OCI-LY7 (cell line): ENCODE measurements around the gene ZNF844. TPM values are rescaled to one million over a fixed set of nuclear protein-coding genes. Genes with fewer than 3 reads are reported as not detected.

Experiments
- BruUV-seq: library from RNA; stranded (reverse); fragments of 400-500 nt; replicated peaks from 2 replicates; lab custom pipeline; 2021; lab: Mats Ljungman, UMichigan
- CTCF ChIA-PET: fragments of 300-600 bp; sonication (Branson Sonifier 250); formaldehyde crosslinking; loops from one replicate; lab custom pipeline; 2022; ENCODE audit warnings: antibody characterized with exemption; ENCODE audit not compliant: unreplicated experiment; lab: Charles Lee
- POLR2A ChIA-PET: fragments of 300-600 bp; sonication (Branson Sonifier 250); formaldehyde crosslinking; loops from one replicate; lab custom pipeline; 2022; ENCODE audit warnings: antibody characterized with exemption; lab: Charles Lee
- DNase-seq: peaks from one replicate; pipeline ENCODE4 v3.0.0-alpha.2; 2015; ENCODE audit warnings: low spot score
- H2AFZ ChIP-seq: fragments of 200-600 bp; sonication (generic), shearing (Covaris generic); 2 replicates; pipeline ENCODE4 v1.6.1; 2014; ENCODE audit warnings: mild to moderate bottlenecking, antibody characterized with exemption, low read length, moderate library complexity
- H3K27ac ChIP-seq: fragments of 200-600 bp; sonication (generic); 2 replicates; pipeline ENCODE4 v1.5.1; 2014; ENCODE audit warnings: mixed run types, low read depth, mild to moderate bottlenecking, moderate library complexity, low read length, inconsistent platforms; ENCODE audit not compliant: poor library complexity, severe bottlenecking
- H3K36me3 ChIP-seq: fragments of 200-600 bp; sonication (generic); 2 replicates; pipeline ENCODE4 v1.6.1; 2014; ENCODE audit warnings: mild to moderate bottlenecking, antibody characterized with exemption, low read length, moderate library complexity, mixed read lengths; ENCODE audit not compliant: insufficient read depth
- H3K4me1 ChIP-seq: fragments of 200-600 bp; sonication (generic); 2 replicates; pipeline ENCODE4 v1.5.1; 2014; ENCODE audit warnings: mild to moderate bottlenecking, low read length; ENCODE audit not compliant: insufficient read depth, poor library complexity, severe bottlenecking
- H3K4me2 ChIP-seq: fragments of 200-600 bp; sonication (generic); 2 replicates; pipeline ENCODE4 v1.6.1; 2014; ENCODE audit warnings: mild to moderate bottlenecking, low read length
- H3K4me3 ChIP-seq: fragments of 200-600 bp; sonication (generic); 2 replicates; pipeline ENCODE4 v1.5.1; 2014; ENCODE audit warnings: mild to moderate bottlenecking, low read depth, low read length; ENCODE audit not compliant: poor library complexity, severe bottlenecking
- H3K79me2 ChIP-seq: fragments of 200-600 bp; sonication (generic); 2 replicates; pipeline ENCODE4 v1.6.1; 2016; ENCODE audit warnings: low read depth, mild to moderate bottlenecking, low read length, moderate library complexity, mixed read lengths; ENCODE audit not compliant: insufficient read depth
- H3K9me2 ChIP-seq: fragments of 200-600 bp; sonication (generic); 2 replicates; pipeline ENCODE4 v1.6.1; 2016; ENCODE audit warnings: mild to moderate bottlenecking, low read length, mixed read lengths; ENCODE audit not compliant: insufficient read depth
- H3K9me3 ChIP-seq: fragments of 200-600 bp; sonication (generic); 2 replicates; pipeline ENCODE4 v1.6.1; 2014; ENCODE audit warnings: mild to moderate bottlenecking, mixed run types, low read length, mixed read lengths
- H4K20me1 ChIP-seq: fragments of 200-600 bp; sonication (generic); 2 replicates; pipeline ENCODE4 v1.6.1; 2014; ENCODE audit warnings: mild to moderate bottlenecking, antibody characterized with exemption, low read length, moderate library complexity, mixed read lengths; ENCODE audit not compliant: insufficient read depth
- EZH2phosphoT487 ChIP-seq: fragments of 200-600 bp; sonication (generic); IDR thresholded peaks from 2 replicates; pipeline ENCODE4 v1.6.1; 2018; ENCODE audit warnings: low read depth, borderline replicate concordance, mild to moderate bottlenecking, mixed run types, antibody characterized with exemption, low read length, moderate library complexity, mixed read lengths
- intact Hi-C: fragments of 100-400 bp; cut with micrococcal nuclease; formaldehyde crosslinking; loops from one replicate; pipeline ENCODE4 v1.10.0; 2022; ENCODE audit not compliant: unreplicated experiment
- total RNA-seq, 2 experiments: library from RNA; depleted of rRNA in 1 of 2; stranded (reverse); fragments of >200 nt in 1 of 2; shearing (Covaris generic) in 1 of 2; gene quantifications; 2 replicates each; pipeline ENCODE4 v1.2.3, GENCODE V29; 2014 to 2022
- TF ChIP-seq, protein P1 (sequence below): fragments of 200-600 bp; sonication (generic); conservative IDR thresholded peaks from 2 replicates; pipeline ENCODE4 v1.5.1; 2014; ENCODE audit warnings: mild to moderate bottlenecking, antibody characterized with exemption, low read length, moderate library complexity, mixed read lengths

ZNF844 gene
- total RNA-seq, 2 experiments from 2014 or later, result 6.7 to 9.3 TPM

DNA sequence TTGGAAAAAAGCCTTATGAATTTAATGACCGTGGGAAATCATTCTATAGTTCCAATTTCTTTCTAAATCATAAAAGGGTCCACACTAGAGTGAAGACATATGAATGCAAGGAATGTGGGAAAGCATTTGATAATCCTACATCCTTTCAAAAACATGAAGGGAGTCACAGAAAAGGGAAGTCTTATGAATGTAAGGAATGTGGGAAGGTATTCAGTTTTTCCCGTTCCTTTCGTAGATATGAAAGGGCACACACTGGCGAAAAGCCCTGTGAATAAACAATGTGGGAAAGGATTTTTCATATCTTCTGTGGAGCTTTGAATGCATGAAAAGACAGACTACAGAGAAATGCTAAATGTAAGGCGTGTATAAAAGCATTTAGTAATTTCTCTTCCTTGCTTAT lies 48.6 kb downstream of the ZNF844 start:
- Histone ChIP-seq H3K4me2 (no peak overlapping the region), H3K9me3 (no peaks in the 10 kb centered on the region), H3K4me1 (no peaks in the 10 kb centered on the region), H3K4me3 (no peak overlapping the region), H4K20me1 (no peaks in the 10 kb centered on the region), H3K79me2 (no peaks in the 10 kb centered on the region), H3K9me2 (no peaks in the 10 kb centered on the region), H3K27ac (no peak overlapping the region), H2AFZ (no peak overlapping the region), H3K36me3 (no peaks in the 10 kb centered on the region)
- TF ChIP-seq EZH2phosphoT487, result no peak
- TF ChIP-seq, protein P1, sequence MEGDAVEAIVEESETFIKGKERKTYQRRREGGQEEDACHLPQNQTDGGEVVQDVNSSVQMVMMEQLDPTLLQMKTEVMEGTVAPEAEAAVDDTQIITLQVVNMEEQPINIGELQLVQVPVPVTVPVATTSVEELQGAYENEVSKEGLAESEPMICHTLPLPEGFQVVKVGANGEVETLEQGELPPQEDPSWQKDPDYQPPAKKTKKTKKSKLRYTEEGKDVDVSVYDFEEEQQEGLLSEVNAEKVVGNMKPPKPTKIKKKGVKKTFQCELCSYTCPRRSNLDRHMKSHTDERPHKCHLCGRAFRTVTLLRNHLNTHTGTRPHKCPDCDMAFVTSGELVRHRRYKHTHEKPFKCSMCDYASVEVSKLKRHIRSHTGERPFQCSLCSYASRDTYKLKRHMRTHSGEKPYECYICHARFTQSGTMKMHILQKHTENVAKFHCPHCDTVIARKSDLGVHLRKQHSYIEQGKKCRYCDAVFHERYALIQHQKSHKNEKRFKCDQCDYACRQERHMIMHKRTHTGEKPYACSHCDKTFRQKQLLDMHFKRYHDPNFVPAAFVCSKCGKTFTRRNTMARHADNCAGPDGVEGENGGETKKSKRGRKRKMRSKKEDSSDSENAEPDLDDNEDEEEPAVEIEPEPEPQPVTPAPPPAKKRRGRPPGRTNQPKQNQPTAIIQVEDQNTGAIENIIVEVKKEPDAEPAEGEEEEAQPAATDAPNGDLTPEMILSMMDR, result no peak
- BruUV-seq, result no TSS peak
- no peak for DNase-seq
- ChIA-PET POLR2A (no interaction called here), CTCF (no interaction called here)
- intact Hi-C loops, result no loop called here

- TF ChIP-seq EZH2phosphoT487, result no peak
- TF ChIP-seq, protein P1, result no peak
- Histone ChIP-seq H3K9me2 (no peaks in the 10 kb centered on the region), H3K9me3 (no peaks in the 10 kb centered on the region), H3K36me3 (no peaks in the 10 kb centered on the region), H2AFZ (no peak overlapping the region), H3K4me1 (no peaks in the 10 kb centered on the region), H3K27ac (no peak overlapping the region), H4K20me1 (no peaks in the 10 kb centered on the region), H3K4me2 (no peak overlapping the region), H3K79me2 (no peaks in the 10 kb centered on the region), H3K4me3 (no peak overlapping the region)
- ChIA-PET CTCF (no interaction called here), POLR2A (no interaction called here)
- intact Hi-C loops, result no loop called here
- no peak for DNase-seq
- BruUV-seq, result no TSS peak
These were observed 52.9 kb downstream of the ZNF844 start for GRCh38 chr19:12117201-12117970.

DNA sequence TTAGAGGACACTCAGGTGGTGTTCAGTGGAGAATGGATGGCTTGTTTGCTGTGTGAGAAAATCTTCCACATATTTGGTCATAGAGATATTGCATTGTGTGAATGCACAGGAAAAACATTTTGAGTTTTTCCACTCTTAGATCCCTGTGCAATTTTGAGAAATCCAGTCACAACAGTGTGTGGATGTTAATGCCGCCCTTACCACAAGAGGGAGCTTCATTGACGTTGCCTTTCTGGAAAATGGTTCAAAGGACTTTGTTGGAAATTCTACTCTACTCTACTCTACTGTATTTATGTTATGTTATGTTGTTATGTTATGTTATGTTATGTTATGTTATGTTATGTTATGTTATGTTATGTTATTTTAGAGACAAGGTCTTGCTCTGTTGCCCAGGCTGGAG lies 62.2 kb downstream of the ZNF844 start:
- POLR2A ChIA-PET, result no interaction called here
- no TSS peak for BruUV-seq
- no peaks in the 10 kb centered on the region for H3K4me1 ChIP-seq

More for the DNA sequence above, 62.2 kb downstream of the ZNF844 start:
- Histone ChIP-seq H3K27ac (no peak overlapping the region), H3K9me2 (no peaks in the 10 kb centered on the region), H3K4me3 (no peak overlapping the region), H3K79me2 (no peaks in the 10 kb centered on the region), H3K4me2 (no peak overlapping the region), H2AFZ (no peak overlapping the region), H3K9me3 (no peaks in the 10 kb centered on the region), H4K20me1 (no peaks in the 10 kb centered on the region), H3K36me3 (0 out of 2 replicates have a peak, but pooled peaks cover 5% of the 10 kb centered on the region)
- TF ChIP-seq, protein P1, result peak; percentile 83
- no peak for TF ChIP-seq EZH2phosphoT487
- CTCF ChIA-PET, result no interaction called here
- peak; percentile 41 for DNase-seq
- intact Hi-C loops, result no loop called here
